ENCODE results near the gene STARD9. TPM values are rescaled to one million over a fixed set of nuclear protein-coding genes. Genes with fewer than 3 reads are reported as not detected.

Gene STARD9
- polyA plus RNA-seq, 1 donor (not counting 4 experiments of a cell fraction or from before 2014, with no cell fraction given) = 0.76 TPM

- no peaks in the 10 kb centered on the region for H3K9me1 ChIP-seq (ENCODE audit: control insufficient read depth, extremely low read depth, insufficient read depth, low read length)
- no peak overlapping the region for H3K9ac ChIP-seq (ENCODE audit: control insufficient read depth, extremely low read depth, insufficient read depth, low read length)
- peaks cover 34 to 54% of the 10 kb centered on the region in 2 experiments for H3K36me3 ChIP-seq (ENCODE audit: control insufficient read depth in 2 of 2, extremely low read depth in 1 of 2, insufficient read depth in 2 of 2, low read length in 2 of 2)
- dilution Hi-C loops (cut with MboI; ENCODE audit: extremely low pct_ligation_motif_present, low sequenced_read_pairs) = no loop called here
- no peaks in the 10 kb centered on the region for H3K9me3 ChIP-seq (ENCODE audit: control insufficient read depth, low read depth, low read length)
- peaks cover 8% of the 10 kb centered on the region for H3K4me1 ChIP-seq (ENCODE audit: control insufficient read depth, extremely low read depth, insufficient read depth, low read length)
- FAIRE-seq = no peak
- H3K4me2 ChIP-seq (ENCODE audit: control insufficient read depth, extremely low read depth, insufficient read depth, low read depth, low read length) = no peak overlapping the region
- no peak overlapping the region for H3K27ac ChIP-seq (ENCODE audit: control insufficient read depth, insufficient read depth, low read length)
- H3K27me3 ChIP-seq (ENCODE audit: control insufficient read depth, extremely low read depth, insufficient read depth, low read length) = no peaks in the 10 kb centered on the region
- no peak overlapping the region for H3K4me3 ChIP-seq (ENCODE audit: control insufficient read depth in 2 of 3, extremely low read depth in 1 of 3, insufficient read depth in 2 of 3, low read depth in 1 of 3, low read length in 3 of 3)
- no peak overlapping the region for H2AFZ ChIP-seq (ENCODE audit: control insufficient read depth, low read length)
- H4K20me1 ChIP-seq (ENCODE audit: control insufficient read depth, extremely low read depth, insufficient read depth, low read length) = no peaks in the 10 kb centered on the region
- no peak for TF ChIP-seq EZH2 (IDR thresholded peaks at IDR 0.05; ENCODE audit: low read length)
- no peak for TF ChIP-seq CTCF (optimal IDR thresholded peaks at IDR 0.05 in 1 of 3, IDR thresholded peaks at IDR 0.05 in 1 of 3, conservative IDR thresholded peaks at IDR 0.05 in 1 of 3; ENCODE audit: extremely low read depth in 1 of 3, insufficient read depth in 2 of 3, low read length in 3 of 3)
- no peak for DNase-seq (ENCODE audit: low read depth, low spot score)
- peaks cover 4% of the 10 kb centered on the region for H3K79me2 ChIP-seq (ENCODE audit: control insufficient read depth, insufficient read depth, low read length)
These were observed 156.9 kb downstream of the STARD9 start for GRCh38 chr15:42732095-42732827.

GRCh38 chr15:42733027-42733426 lies 157.6 kb downstream of the STARD9 start:
- no peaks in the 10 kb centered on the region for H4K20me1 ChIP-seq (ENCODE audit: control insufficient read depth, extremely low read depth, insufficient read depth, low read length)
- no peak overlapping the region for H3K4me3 ChIP-seq (ENCODE audit: control insufficient read depth in 2 of 3, extremely low read depth in 1 of 3, insufficient read depth in 2 of 3, low read depth in 1 of 3, low read length in 3 of 3)
- TF ChIP-seq CTCF (optimal IDR thresholded peaks at IDR 0.05 in 1 of 3, IDR thresholded peaks at IDR 0.05 in 1 of 3, conservative IDR thresholded peaks at IDR 0.05 in 1 of 3; ENCODE audit: extremely low read depth in 1 of 3, insufficient read depth in 2 of 3, low read length in 3 of 3) (no peak), EZH2 (IDR thresholded peaks at IDR 0.05; ENCODE audit: low read length) (no peak)
- H3K36me3 ChIP-seq (ENCODE audit: control insufficient read depth in 2 of 2, extremely low read depth in 1 of 2, insufficient read depth in 2 of 2, low read length in 2 of 2) = peaks cover 30 to 49% of the 10 kb centered on the region in 2 experiments
- no peak for DNase-seq (ENCODE audit: low read depth, low spot score)
- no peak overlapping the region for H3K4me2 ChIP-seq (ENCODE audit: control insufficient read depth, extremely low read depth, insufficient read depth, low read depth, low read length)
- no peak for FAIRE-seq
- H3K27ac ChIP-seq (ENCODE audit: control insufficient read depth, insufficient read depth, low read length) = no peak overlapping the region
- no peak overlapping the region for H3K9ac ChIP-seq (ENCODE audit: control insufficient read depth, extremely low read depth, insufficient read depth, low read length)
- H3K9me3 ChIP-seq (ENCODE audit: control insufficient read depth, low read depth, low read length) = no peaks in the 10 kb centered on the region
- H3K4me1 ChIP-seq (ENCODE audit: control insufficient read depth, extremely low read depth, insufficient read depth, low read length) = peaks cover 12% of the 10 kb centered on the region
- peaks cover 4% of the 10 kb centered on the region for H3K79me2 ChIP-seq (ENCODE audit: control insufficient read depth, insufficient read depth, low read length)
- dilution Hi-C loops (cut with MboI; ENCODE audit: extremely low pct_ligation_motif_present, low sequenced_read_pairs) = no loop called here
- no peak overlapping the region for H2AFZ ChIP-seq (ENCODE audit: control insufficient read depth, low read length)
- H3K27me3 ChIP-seq (ENCODE audit: control insufficient read depth, extremely low read depth, insufficient read depth, low read length) = no peaks in the 10 kb centered on the region
- H3K9me1 ChIP-seq (ENCODE audit: control insufficient read depth, extremely low read depth, insufficient read depth, low read length) = no peaks in the 10 kb centered on the region

Measured in keratinocyte (primary cell).